A549 (cell line): Measurements from ENCODE around the gene PDE1C.

Experiments
- CTCF ChIP-seq: fragments of >200 bp; sonication (Bioruptor Twin); formaldehyde crosslinking; IDR thresholded peaks from 3 replicates; pipeline ENCODE4 v1.5.1; 2016
- EHMT2 ChIP-seq: fragments of 200-600 bp; sonication (generic); IDR thresholded peaks from 2 replicates; pipeline ENCODE4 v1.6.1; 2016; ENCODE audit warnings: antibody characterized with exemption, low read depth, mild to moderate bottlenecking, moderate library complexity
- MAZ ChIP-seq: fragments of 150-350 bp; IDR thresholded peaks from 2 replicates; pipeline ENCODE4 v1.6.1; 2014; ENCODE audit warnings: antibody characterized with exemption, low read depth, low read length, borderline replicate concordance

GRCh38 chr7:32001948-32002347 is 68.3 kb downstream of the PDE1C start:
- TF ChIP-seq CTCF = no peak
- no peak for TF ChIP-seq EHMT2
- no peak for TF ChIP-seq MAZ
